HG03095 (cell line): ENCODE measurements around the gene DNAH17.

Source experiments
- ATAC-seq: cut with Tn5 transposase; IDR thresholded peaks from one replicate; pipeline ENCODE4 v1.9.1; 2021; ENCODE audit warnings: moderate library complexity; ENCODE audit not compliant: unreplicated experiment

DNAH17 gene

GRCh38 chr17:78607038-78607437, 29.8 kb upstream of the DNAH17 start:
- ATAC-seq: no peak

GRCh38 chr17:78605886-78606285, 28.7 kb upstream of the DNAH17 start:
- ATAC-seq: no peak

- no peak for ATAC-seq
Observed at GRCh38 chr17:78605429-78605828, 28.2 kb upstream of the DNAH17 start.

- no peak for ATAC-seq
Observed at GRCh38 chr17:78602246-78602645, 25.1 kb upstream of the DNAH17 start.

DNA sequence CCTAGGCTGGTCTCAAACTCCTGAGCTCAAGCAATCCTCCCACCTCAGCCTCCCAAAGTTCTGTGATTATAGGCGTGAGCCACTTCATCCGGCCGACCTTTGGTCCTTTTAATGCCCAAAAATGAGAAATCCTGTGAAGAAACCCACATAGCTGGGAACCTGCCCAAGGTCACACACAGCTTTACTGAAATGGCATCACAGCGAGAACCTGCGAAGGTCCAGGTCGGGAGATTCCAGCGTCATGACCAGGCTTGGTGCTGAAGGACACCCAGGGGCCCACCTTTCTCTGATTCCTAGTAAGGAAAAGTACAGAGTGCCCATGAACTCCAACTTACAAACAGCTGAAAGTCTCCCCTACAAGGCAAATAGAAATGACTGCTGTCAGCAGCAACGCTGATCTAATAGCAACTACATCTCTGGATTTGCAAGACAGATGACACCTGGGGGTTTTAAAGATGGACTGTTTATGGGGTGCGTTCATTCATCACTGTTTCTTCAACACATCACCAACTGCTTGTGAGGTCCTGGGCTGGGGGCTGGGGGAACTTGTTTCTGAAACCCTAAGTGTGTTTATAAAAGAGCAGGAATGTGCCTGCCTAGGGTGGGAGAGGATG, 24.5 kb upstream of the DNAH17 start:
- no peak for ATAC-seq

GRCh38 chr17:78600181-78600721, 23.1 kb upstream of the DNAH17 start:
- ATAC-seq: no peak

DNA sequence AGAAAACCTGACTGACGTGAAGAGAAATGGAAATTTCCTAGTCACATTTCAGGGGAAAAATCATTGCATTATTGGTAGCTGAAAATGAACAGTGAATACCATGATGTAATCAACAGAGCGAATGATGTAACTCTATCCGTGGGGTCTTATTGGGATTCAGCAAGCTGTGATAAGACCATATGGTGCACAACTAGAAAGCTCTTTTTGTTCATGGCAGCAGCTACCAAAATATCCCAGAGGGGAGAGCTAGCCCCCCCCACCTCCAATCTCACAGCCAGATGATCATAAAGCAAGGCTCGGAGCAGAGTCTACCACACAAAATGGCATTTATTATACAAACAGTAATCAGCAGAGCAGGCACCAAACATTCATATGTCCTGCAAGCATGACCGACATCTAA, 22.2 kb upstream of the DNAH17 start:
- ATAC-seq: no peak

GRCh38 chr17:78598013-78598471, 20.8 kb upstream of the DNAH17 start:
- ATAC-seq: no peak

GRCh38 chr17:78596871-78597764, 19.9 kb upstream of the DNAH17 start:
- ATAC-seq: no peak

GRCh38 chr17:78595135-78595810, 18.1 kb upstream of the DNAH17 start:
- no peak for ATAC-seq

- no peak for ATAC-seq
Observed at GRCh38 chr17:78592991-78593329, 15.8 kb upstream of the DNAH17 start.

DNA sequence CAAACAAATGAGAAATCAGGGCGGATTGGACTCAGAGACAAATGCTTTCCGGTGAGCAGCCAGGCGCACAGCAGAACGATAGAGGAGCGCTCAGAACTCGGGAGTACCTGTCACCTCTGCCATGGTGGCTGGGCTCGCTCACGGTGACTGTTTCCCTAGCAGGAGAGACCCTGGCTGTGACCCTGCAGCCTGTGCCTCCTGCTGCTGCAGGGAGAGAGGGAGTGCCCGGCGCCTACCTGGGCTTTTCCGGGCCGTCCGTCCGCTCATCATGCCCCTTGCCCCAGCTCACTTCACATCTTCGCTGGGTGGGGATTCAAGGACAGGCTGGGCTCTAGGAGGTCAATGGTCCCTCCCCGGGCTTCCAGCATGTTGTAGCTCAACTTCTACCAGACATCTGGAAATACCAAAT, 14.1 kb upstream of the DNAH17 start:
- ATAC-seq: no peak

- ATAC-seq: no peak
Observed at GRCh38 chr17:78589885-78590284, 12.7 kb upstream of the DNAH17 start.

- ATAC-seq: no peak
Observed at GRCh38 chr17:78589031-78589675, 12.0 kb upstream of the DNAH17 start.

DNA sequence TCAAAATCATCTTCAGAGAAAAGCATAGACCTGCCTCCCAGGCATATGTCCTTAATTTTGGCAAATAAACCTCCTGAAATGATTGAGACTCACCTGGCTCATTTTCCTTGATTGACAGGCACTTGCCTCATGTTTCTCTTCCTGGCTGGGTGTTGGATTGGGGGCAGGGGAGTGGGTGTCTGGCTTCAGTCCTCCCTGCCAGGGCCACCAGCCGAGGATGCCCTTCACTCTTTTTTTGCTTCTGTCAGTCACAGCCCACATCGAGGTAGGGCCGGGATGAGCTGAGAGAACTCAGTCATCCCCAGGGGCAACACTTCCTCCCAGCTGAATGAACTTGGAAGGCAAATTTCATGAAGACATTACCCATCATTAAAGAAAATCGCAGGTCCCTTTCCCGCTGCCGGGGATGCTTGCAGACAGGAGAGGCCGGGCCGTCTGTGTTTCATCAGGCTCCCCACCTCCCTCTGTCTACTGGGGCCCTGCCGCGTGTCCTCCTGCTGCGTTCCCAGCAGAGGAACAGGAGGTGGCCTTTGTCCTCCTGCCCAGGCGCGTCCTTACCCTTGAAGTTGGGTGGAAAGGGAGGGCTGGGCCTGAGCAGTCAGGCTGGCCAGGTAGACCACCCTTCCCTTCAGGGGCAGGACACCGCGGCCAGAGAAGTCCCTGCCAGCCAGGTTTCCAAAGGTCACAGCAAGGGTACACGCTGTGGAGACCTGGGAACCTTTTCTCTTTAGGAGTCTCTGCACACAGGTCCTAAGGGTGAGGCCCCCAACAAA, 11.2 kb upstream of the DNAH17 start:
- no peak for ATAC-seq

DNA sequence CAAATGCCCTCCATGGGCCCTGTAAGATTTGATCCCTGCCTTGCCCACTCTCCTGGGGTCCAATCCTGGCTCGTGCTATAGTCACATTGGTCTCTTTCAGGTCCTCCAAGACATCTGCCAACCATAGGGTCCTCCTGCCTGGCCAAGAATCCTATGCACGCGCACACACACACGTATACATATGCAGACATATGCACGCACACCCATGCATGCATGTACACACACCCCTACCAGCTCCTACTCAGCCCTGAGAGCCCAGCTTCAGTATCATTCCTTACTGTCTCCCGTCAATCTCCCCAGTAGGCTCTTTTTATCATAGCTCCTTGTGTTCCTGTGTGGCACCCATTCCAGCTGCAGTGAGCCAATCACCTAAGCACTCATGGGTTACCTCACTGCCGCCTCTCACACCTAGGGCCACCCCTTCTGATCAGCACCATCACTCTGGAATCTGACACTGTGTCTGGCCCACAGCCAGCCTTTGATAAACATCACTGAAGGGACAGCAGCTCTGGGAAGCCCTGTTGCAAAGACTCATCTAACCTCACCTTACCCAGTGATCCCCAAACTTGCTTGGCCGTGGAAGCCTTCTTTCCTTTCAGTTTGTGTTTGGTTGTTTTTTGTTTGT, 7.9 kb upstream of the DNAH17 start:
- no peak for ATAC-seq

GRCh38 chr17:78583091-78583490, 5.9 kb upstream of the DNAH17 start:
- no peak for ATAC-seq

GRCh38 chr17:78581304-78581703, 4.1 kb upstream of the DNAH17 start:
- no peak for ATAC-seq

GRCh38 chr17:78580277-78580804, 3.1 kb upstream of the DNAH17 start:
- ATAC-seq: no peak
